Stimulated activated naive CD8-positive, alpha-beta T cell treated with anti-CD3 and anti-CD28 coated beads, Interleukin-15, Interleukin-2, amounts not matched to agents 100 U/mL and 50 U/mL, for 24 hours (primary cell): ENCODE results near the gene CCNF.

Source experiments
- ATAC-seq: fragments of 150-1000 bp; cut with Tn5 transposase; one replicate; pipeline ENCODE4 v1.10.0; 2021
- DNase-seq: peaks from one replicate; pipeline ENCODE4 v3.0.0; 2021

CCNF gene

DNA sequence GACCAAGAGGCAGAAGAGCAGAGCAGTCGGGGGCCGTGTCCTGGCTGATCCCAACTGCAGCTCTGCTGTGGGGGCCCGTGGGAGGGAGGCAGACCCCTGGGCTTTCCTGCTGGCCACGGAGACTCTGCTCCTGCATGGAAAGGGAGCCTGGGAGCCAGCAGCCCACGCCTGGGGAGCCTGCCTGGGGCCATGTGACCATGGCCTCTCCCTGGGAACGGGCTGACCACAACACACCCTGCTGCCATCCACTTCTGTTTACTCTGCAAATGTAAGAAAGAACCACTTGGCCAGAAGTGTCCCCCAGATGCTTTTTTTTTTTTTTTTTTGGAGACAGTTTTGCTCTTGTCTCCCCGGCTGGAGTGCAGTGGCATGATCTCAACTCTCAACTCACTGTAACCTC, 28.7 kb downstream of the CCNF start:
- ATAC-seq = no peak
- no peak for DNase-seq

DNA sequence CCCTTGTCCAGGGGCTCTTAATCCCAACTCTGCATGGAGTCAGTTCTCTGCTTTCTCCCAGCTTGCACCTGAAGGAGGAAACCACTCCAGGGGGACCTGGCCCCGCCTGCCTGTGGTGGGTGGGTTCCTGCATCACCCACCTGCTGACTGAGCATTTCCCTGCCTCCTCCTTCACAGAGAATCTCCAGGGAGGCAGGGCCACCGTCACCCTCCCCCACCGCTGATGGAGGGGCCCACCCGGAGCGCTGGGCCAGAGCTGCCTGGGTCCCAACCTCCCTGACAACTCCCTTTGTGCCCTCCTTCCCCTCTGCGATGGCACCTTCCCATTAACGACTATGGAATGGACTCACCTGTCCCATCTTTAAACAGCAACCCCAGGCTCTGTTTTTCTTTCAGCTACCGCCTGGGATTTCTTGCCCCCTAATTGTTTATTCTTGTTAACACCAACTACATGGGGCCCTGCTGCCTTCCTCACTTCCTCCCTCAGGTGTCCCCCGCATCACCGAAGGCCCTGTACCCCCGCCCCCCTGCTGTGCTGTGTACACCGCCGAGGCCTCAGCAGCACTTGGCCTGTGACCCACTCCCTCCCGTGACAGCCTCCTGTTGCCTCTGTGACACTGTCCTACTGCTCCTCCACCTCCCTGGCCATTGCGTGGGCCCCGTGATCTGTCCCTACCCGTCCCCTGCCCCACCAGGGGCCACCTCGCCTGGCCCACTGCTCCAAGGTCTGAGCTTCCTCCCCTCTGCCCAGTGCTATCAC, 29.8 kb downstream of the CCNF start:
- ATAC-seq (no peak), DNase-seq (no peak)

DNA sequence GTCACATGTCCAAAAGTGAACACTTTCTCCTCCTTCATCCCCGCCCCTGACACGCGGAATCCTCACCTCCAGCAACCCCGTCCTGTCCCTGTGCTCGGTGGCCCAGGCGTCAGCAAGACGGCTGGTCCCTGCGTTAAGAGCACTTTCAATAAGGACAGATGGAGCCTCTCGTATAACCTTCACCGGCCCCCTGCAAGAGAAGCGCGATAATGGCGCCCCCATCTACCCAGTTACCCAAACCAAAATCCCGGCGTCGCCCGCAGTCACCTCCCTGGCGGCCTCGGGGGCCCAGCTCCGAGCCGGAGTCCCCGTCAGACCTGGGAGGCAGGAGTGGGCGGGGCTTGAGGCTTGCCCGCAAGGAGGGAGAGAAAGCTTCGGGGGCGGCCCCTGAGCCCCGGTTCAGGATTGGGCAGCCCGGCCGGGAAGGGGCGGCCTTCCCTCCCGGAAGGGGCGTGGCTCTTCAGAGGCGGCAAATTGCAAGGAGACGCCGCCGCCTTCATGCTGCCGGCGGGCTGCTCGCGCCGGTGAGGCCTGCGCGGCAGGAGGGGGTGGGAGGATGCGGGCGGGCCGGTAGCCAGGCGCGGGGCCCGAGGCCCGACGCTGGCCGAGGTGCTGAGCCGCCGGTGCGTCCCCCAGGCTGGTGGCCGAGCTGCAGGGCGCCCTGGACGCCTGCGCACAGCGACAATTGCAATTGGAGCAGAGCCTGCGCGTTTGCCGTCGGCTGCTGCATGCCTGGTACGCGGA, 30.6 kb downstream of the CCNF start, which contains the start of gene TEDC2:
TEDC2 (plus strand) TSS at position 463 of the 744 bp plus-strand sequence; CDS start at position 499, 36 bp downstream.
- peak; percentile 99 for DNase-seq

DNA sequence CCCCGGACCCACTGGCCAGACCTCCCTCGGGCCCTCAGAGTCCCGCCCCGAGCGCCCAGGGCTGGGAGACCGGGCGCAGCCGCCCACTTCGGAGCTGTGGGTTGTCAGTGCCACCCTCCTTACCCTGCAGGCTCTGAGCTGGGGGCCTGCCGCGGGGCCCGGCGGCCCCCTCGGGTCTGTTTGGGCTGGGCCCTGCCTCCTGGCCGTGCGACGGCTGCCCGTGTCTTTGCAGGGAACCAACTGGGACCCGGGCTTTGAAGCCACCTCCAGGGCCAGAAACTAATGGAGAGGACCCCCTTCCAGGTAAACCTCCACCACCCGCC, 31.1 kb downstream of the CCNF start:
- ATAC-seq (no peak), DNase-seq (no peak)

More for the DNA sequence above, 30.6 kb downstream of the CCNF start, which contains the start of gene TEDC2:
- peak; percentile 93 for ATAC-seq

DNA sequence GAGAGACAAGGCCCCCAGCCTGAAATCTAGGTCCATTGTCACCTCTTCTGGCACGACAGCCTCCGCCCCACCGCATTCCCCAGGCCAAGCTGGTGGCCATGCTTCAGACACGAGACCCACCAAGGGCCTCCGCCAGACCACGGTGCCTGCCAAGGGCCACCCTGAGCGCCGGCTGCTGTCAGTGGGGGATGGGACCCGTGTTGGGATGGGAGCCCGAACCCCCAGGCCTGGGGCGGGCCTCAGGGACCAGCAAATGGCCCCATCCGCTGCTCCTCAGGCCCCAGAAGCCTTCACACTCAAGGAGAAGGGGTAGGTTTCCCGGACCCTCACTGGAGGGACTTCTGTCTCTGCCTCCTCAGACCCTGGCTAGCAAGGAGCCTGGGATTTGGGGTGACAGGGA, 31.7 kb downstream of the CCNF start:
- ATAC-seq (no peak), DNase-seq (no peak)

DNA sequence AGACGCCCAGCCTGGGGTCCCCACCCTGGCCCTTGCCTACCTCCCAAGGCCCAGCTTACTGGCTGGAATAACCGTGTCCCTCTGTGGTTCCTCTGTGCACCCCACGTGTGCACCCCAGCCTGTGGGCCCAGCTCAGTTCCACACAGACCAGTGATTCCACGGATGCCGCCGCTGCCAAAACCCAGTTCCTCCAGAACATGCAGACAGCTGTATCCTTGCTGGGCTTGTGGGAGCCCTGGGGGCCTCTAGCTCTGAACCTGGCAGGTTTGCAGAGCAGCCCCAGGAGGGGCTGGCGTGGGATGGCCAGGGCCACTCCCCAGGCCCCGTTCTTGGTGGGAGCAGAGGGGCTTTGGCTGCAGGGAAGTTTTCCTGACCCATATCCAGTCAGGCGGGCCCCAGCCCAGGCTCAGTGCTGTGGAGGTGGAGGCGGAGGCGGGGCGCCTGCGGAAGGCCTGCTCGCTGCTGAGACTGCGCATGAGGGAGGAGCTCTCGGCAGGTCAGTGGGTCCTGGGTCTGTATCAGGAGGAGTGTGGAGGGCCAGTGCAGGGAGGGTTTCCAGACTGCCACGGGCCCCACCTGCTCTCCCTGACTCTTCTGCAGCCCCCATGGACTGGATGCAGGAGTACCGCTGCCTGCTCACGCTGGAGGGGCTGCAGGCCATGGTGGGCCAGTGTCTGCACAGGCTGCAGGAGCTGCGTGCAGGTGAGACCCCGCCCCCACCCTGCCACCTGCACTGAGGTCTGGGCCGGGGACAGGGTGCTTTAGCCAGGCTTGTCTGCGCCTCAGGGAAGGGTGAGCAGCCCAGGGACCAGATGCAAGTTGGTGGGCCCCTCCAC, 33.0 kb downstream of the CCNF start:
- no peak for ATAC-seq
- no peak for DNase-seq

DNA sequence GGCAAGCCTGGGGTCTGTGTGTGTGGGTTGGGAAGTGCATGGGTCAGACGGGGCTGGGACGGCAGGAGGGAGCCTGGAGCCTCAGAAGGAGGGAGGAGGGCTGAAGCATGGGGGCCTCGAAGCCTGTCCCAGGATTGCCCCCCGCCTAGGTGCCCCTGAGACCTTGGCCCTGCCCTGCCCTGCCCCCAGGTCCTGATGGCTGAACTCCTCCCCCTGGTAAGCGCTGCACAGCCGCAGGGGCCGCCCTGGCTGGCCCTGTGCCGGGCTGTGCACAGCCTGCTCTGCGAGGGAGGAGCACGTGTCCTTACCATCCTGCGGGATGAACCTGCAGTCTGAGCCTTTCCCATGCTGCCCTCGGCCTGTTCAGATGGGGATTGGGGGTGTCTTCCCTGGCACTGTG, 35.1 kb downstream of the CCNF start:
- DNase-seq (no peak), ATAC-seq (no peak)

DNA sequence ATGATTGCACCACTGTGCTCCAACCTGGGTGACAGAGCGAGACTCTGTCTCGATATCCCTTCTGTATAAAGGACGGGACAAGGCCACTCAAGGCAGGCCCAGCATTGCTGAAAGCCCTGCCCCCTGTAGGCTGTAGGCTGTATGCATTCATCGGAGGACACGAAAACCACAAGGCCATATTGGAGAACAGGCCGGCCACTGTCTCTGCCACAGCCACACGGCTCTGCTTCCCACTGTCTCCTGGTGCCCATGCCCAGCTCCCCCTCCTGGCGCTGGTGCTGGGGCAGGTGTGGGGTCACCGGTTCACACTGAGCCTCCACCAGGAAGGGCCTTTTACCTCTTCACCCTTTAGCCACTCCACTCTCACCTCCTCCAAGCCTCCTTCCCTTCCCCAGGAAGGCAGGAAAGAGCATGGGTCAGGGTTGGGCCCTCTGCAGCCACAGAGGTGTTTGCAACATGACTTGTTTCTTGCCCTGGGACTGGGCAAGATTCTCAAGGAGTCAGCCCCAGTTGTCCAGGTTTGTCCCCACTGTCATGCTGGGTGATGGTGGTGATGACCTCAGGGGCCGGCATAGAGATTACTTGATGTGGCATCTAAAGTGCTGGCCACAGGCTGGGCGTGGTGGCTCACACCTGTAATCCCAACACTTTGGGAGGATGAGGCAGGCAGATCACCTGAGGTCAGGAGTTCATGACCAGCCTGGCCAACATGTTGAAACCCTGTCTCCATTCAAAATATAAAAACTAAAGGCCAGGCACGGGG, 36.6 kb downstream of the CCNF start:
- ATAC-seq = no peak
- DNase-seq = no peak

DNA sequence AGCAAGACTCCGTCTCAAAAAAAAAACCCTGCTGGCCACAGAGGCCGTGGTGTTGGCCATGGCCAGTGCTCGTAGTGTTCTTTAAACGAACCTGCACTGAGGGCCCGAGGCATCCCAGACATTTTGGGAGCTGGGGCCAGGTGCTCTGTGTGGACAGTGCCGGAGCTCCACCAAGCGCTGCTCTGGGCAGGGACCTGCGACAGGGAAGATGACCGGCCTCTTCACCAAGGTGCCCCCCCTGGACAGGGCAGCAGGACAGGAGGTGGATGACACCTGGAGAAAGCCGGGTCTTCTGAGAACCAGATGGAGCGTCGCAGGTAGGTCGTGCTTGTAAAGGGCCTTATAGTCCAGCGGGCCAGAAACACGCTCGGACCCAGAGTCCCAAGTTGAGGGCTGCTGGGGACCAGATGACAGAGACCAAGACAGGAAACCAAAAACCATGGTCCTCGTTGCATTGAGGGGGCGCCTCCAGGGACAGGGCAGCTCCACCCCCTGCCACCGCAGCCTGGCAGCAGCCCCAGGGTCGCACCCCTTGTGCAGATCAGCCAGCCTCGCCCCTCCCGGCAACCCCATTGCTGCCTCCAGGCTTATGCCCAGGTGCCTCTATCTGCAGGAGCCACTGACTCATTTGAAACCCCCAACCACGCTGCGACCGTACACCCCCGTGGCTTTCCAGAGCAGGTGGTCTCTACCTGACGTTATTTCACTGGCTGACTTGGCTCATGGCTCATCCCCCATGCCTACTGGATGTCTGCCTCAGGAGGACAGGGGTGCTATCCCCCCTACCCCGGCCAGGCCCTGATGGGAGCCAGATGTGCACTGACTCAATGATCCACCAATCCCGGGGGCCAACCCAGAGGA, 37.6 kb downstream of the CCNF start:
- ATAC-seq = peak; percentile 2
- DNase-seq = peak; percentile 30

DNA sequence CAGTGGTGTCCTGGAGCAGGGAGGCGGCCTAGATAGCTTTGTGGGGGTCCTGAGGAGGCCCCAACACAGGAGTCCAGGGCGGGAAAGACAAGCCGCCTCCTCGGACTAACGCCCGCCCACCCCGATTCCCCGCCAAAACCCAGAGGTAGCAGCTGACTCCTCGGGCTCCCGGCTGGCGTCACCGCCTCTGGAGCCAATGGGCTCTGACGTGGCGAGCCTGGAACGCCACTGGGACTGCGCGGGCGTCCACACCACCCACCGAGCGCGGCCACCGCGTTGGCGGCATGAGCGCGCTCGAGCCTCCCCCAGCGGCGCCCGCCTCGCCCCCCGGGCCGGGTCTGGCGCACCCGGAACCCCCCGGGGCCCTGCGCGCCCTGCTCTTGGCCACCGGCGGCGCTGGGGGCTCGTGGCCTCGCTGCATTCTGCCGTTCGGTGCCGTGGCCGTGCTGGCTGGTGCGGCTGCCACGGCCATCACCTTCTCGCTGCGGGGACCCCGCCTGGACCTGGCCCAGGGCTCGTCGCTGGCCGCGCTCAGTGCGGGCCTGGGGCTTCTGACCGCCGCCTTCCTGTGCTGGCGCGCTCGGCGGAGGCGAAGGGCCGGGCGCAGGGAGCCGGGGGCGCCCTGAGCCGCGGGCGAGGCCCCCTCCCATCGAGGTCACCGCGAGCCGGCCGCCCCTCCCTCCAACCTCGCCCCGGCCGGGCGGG, 38.4 kb downstream of the CCNF start:
- ATAC-seq (peak; percentile 17), DNase-seq (peak; percentile 48)

DNA sequence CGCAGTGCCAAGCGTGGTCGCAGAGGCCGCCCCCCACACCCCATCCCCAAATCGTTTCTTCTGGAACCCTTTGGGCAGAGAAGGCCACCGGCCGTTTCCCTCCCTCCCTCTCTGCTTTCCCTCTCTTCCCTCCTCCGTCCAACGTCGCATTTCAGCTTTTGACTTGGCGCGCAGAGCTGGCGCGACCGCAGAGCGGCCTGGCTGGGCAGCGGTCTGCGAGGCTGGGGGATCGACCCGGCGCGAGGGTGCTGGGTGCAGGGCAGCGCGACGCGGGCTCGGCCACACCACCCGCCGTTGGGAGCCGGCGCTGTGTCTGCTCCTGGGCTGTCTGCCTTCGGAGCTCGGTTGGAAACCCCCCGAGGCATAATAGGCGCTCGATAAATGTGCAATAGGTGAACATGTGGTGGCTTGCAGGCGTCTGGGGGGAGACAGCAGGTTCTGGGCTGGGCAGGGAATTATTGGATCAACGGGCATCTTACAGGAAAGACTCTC, 39.0 kb downstream of the CCNF start:
- DNase-seq = peak; percentile 40

DNA sequence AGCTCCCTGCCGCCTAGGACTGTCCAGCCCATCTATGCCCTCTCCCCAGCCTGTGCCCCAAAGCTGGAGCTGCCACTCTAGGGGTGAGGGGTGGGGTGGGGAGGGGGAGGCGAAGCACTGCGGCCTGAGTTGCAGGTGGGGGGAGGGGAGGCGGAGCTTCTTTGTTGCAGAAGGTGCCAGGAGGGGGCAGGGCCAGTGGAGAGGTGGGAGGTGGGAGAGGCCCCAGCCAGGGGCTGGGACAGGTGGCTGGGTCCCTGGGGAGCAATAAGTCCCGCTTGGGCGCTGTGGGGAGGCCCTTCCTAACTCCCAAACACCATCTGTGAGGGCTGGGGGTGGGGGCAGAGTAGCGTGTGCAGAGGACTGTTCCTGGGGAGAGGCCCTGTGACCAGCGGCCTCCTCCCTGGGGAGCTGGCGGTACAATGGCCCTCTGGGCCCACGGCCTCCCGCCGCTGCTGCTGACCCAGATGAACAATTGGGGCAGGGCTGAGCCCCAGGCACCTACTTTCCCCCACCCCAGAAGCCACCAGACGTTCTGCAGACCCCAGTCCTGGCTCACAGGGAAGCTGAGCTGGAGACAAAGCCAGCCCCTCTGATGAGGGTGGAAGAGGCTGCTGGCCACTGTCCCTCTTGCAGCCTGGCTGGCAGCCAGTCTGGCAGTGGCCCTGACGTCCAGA, 39.6 kb downstream of the CCNF start:
- ATAC-seq = no peak
- peak; percentile 31 for DNase-seq

More for the DNA sequence above, 39.0 kb downstream of the CCNF start:
- ATAC-seq = no peak

DNA sequence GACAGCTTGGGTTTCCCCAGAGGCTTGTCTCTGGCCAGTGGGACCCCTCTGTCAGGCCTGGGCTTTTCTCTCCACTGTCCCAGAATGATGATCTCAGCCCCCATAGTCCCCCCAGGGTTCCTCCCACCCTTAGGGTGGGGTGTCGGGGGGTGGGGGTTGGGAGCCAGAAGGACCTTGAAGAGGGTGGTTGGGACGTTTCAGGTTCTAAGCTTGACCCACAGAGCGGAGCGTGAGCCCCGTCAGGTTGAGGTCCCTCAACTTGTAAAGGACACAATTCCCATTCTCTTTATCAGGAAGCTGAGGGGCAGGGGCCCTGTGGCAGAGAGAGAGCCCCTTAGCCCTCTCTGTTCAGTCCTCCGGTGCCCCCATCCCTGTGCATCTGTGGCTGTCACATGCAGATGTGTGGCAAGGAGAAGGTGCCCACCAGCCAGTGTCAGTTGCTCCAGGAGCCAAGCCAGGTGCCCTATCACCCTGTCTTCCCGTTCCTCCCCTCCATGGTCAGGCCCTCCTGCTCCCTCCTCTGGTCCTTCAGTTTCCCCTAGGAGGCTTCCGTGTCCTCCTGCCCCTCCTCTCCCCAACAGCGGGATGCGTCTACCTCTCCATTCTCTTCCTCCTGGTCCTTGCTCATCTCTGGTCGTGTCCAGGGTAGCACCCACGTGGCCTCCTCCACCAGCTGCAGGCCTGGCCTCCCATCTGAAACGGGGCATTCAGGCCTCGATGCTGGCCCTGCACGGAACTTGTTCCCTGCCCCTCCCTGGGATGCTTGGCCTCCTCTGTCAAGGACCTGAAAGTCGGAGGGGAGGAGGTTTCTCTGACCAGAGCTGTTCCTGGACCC, 40.4 kb downstream of the CCNF start:
- ATAC-seq = no peak

DNA sequence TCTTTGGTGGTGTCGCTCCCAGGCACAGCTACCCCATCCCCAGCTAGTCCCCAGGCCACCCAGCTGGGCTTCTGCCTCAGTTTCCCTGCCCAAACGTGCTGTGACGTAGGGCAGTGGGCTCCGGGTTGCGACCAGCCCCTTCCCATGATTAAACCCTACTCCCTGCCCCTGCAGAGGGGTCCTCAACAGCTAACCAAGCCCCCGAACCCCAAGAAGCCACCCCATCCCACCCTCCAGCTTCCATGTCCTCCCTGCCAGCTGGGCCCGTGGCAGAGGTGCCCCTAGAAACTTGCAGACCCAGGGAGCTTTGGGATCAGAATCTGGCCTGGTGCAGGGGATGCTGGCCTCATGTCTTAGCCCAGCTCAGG, 41.0 kb downstream of the CCNF start:
- DNase-seq = no peak
- no peak for ATAC-seq

More for the DNA sequence above, 40.4 kb downstream of the CCNF start:
- DNase-seq = no peak

DNA sequence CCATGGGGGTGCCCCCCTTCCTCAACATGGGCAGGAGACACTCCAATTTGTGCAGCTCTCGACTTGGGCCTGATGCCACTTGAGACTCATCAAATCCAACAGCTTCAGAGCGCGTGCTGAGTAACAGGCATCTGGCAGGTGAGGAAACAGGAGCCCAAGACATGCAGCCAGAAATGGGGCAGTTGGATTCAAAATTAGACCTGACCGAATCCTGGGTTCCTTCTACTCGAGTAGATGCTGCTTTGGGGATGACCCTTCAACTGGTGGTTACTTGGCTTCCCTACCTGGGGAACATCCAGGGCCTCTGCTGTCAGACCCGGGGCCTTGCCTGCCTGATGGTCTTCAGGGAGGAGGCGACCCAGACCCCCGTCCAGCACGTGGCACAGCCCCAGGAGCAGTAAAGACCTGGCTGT, 41.4 kb downstream of the CCNF start:
- DNase-seq = no peak
- no peak for ATAC-seq

DNA sequence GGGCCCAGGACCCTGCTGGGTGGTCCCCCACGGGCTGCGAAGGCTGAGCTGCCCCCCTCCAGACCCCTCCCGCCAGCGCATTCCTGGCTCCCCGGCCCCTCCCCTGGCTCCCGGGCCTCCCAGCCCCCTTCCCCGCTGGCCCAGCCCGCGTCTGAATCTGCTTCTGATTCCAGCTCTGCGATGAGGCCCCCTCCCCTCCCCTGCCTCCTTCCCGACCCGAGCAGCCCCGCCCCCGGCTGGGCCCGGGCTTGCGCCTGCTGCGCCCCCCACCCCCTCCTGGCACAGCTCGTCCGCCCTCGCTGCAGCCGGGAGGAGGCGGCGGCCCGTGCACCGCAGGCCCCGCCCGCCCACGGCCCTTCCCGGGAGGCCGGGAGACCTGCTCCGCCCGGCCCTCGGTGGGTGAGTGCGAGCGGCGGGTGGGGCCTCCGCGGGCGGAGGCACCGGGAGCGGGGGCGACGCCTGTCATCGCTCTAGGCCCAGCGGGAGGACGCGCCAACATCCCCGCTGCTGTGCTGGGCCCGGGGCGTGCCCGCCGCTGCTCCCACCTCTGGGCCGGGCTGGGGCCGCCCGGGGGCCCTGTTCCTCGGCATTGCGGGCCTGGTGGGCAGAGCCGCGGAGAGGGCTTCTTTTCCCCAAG, 41.9 kb downstream of the CCNF start, which contains the start of gene NTN3:
NTN3 (plus strand) TSS at position 282 of the 637 bp plus-strand sequence. CDS start 405 bp downstream, outside the sequence.
- DNase-seq = peak; percentile 32
- ATAC-seq = no peak

DNA sequence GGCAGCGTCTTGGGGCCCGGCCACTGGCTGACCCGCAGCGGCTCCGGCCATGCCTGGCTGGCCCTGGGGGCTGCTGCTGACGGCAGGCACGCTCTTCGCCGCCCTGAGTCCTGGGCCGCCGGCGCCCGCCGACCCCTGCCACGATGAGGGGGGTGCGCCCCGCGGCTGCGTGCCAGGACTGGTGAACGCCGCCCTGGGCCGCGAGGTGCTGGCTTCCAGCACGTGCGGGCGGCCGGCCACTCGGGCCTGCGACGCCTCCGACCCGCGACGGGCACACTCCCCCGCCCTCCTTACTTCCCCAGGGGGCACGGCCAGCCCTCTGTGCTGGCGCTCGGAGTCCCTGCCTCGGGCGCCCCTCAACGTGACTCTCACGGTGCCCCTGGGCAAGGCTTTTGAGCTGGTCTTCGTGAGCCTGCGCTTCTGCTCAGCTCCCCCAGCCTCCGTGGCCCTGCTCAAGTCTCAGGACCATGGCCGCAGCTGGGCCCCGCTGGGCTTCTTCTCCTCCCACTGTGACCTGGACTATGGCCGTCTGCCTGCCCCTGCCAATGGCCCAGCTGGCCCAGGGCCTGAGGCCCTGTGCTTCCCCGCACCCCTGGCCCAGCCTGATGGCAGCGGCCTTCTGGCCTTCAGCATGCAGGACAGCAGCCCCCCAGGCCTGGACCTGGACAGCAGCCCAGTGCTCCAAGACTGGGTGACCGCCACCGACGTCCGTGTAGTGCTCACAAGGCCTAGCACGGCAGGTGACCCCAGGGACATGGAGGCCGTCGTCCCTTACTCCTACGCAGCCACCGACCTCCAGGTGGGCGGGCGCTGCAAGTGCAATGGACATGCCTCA, 42.6 kb downstream of the CCNF start:
- ATAC-seq (no peak), DNase-seq (no peak)
